ENCODE measurements around the gene SPRY2.

The SPRY2 gene

GRCh38 chr13:80312967-80313366 lies 28.0 kb downstream of the SPRY2 start:
- H3K4me3 ChIP-seq (replicated peaks; ENCODE audit: low read depth, low read length) = no peak overlapping the region
- DNase-seq (ENCODE audit: low read depth) = no peak

GRCh38 chr13:80312012-80312704 lies 28.8 kb downstream of the SPRY2 start:
- no peak for TF ChIP-seq CTCF (IDR thresholded peaks at IDR 0.05; ENCODE audit: low read length, missing control alignments)
- DNase-seq (ENCODE audit: low read depth) = no peak
- no peak overlapping the region for H3K4me3 ChIP-seq (replicated peaks; ENCODE audit: low read depth, low read length)

More at GRCh38 chr13:80312967-80313366, 28.0 kb downstream of the SPRY2 start:
- TF ChIP-seq CTCF (IDR thresholded peaks at IDR 0.05; ENCODE audit: low read length, missing control alignments) = no peak

- DNase-seq (ENCODE audit: low read depth) = no peak
- H3K4me3 ChIP-seq (replicated peaks; ENCODE audit: low read depth, low read length) = no peak overlapping the region
- no peak for TF ChIP-seq CTCF (IDR thresholded peaks at IDR 0.05; ENCODE audit: low read length, missing control alignments)
Observed at GRCh38 chr13:80309926-80310325, 31.0 kb downstream of the SPRY2 start.

GRCh38 chr13:80307401-80307987 lies 33.4 kb downstream of the SPRY2 start:
- DNase-seq (ENCODE audit: low read depth) = no peak
- no peak for TF ChIP-seq CTCF (IDR thresholded peaks at IDR 0.05; ENCODE audit: low read length, missing control alignments)
- H3K4me3 ChIP-seq (replicated peaks; ENCODE audit: low read depth, low read length) = no peak overlapping the region

GRCh38 chr13:80306337-80306972 lies 34.5 kb downstream of the SPRY2 start:
- no peak overlapping the region for H3K4me3 ChIP-seq (replicated peaks; ENCODE audit: low read depth, low read length)
- no peak for DNase-seq (ENCODE audit: low read depth)
- TF ChIP-seq CTCF (IDR thresholded peaks at IDR 0.05; ENCODE audit: low read length, missing control alignments) = no peak

GRCh38 chr13:80305737-80306136 lies 35.2 kb downstream of the SPRY2 start:
- DNase-seq (ENCODE audit: low read depth) = no peak
- TF ChIP-seq CTCF (IDR thresholded peaks at IDR 0.05; ENCODE audit: low read length, missing control alignments) = no peak
- no peak overlapping the region for H3K4me3 ChIP-seq (replicated peaks; ENCODE audit: low read depth, low read length)

Measured in fibroblast of pulmonary artery (primary cell).